GM23338 (cell line): ENCODE data around the gene DEPDC1. TPM values are rescaled to one million over a fixed set of nuclear protein-coding genes. Genes with fewer than 3 reads are reported as not detected.

Source experiments
- ATAC-seq: fragments of 200-7000 bp; cut with Tn5 transposase; 3 replicates; pipeline ENCODE4 v1.9.1; 2020
- DNase-seq: peaks from one replicate; pipeline ENCODE4 v3.0.0-alpha.2; 2015; ENCODE audit warnings: low spot score
- H2AFZ ChIP-seq: fragments of 200-600 bp; sonication (generic); 2 replicates; pipeline ENCODE4 v1.8.0; 2016; ENCODE audit warnings: antibody characterized with exemption, mild to moderate bottlenecking, moderate library complexity
- H3F3A ChIP-seq: fragments of 200-600 bp; sonication (generic); replicated peaks from 2 replicates; pipeline ENCODE4 v1.8.0; 2017; ENCODE audit warnings: antibody characterized with exemption, mixed run types, low read depth
- H3K27ac ChIP-seq: fragments of 200-600 bp; sonication (generic); 2 replicates; pipeline ENCODE4 v1.6.1; 2016; ENCODE audit warnings: low read depth
- H3K27me3 ChIP-seq: fragments of 200-600 bp; sonication (generic); 2 replicates; pipeline ENCODE4 v1.8.0; 2016; ENCODE audit warnings: mild to moderate bottlenecking, mixed run types, moderate library complexity; ENCODE audit not compliant: insufficient read depth
- H3K36me3 ChIP-seq: fragments of 200-600 bp; sonication (generic); 2 replicates; pipeline ENCODE4 v1.8.0; 2016; ENCODE audit warnings: mild to moderate bottlenecking; ENCODE audit not compliant: insufficient read depth
- H3K4me1 ChIP-seq: fragments of 200-600 bp; sonication (generic); 2 replicates; pipeline ENCODE4 v1.8.0; 2016; ENCODE audit warnings: mild to moderate bottlenecking, moderate library complexity; ENCODE audit not compliant: insufficient read depth
- H3K4me2 ChIP-seq: fragments of 200-600 bp; sonication (generic); 2 replicates; pipeline ENCODE4 v1.7.1; 2017; ENCODE audit warnings: mixed run types
- H3K4me3 ChIP-seq: fragments of 200-600 bp; sonication (generic); 2 replicates; pipeline ENCODE4 v1.6.1; 2016; ENCODE audit warnings: mixed run types
- H3K79me2 ChIP-seq: fragments of 200-600 bp; sonication (generic); replicated peaks from 2 replicates; pipeline ENCODE4 v1.8.0; 2017; ENCODE audit warnings: mild to moderate bottlenecking; ENCODE audit not compliant: insufficient read depth
- H3K9me2 ChIP-seq: fragments of 200-600 bp; sonication (generic); 2 replicates; pipeline ENCODE4 v1.8.0; 2017; ENCODE audit not compliant: insufficient read depth
- H4K20me1 ChIP-seq: fragments of 200-600 bp; sonication (generic); replicated peaks from 2 replicates; pipeline ENCODE4 v1.8.0; 2017; ENCODE audit warnings: mild to moderate bottlenecking; ENCODE audit not compliant: insufficient read depth
- H3K27ac Mint-ChIP-seq: 2 replicates; pipeline ENCODE4 v1.8.0; 2020; ENCODE audit warnings: inconsistent platforms, mild to moderate bottlenecking, moderate library complexity, mixed read lengths
- H3K27me3 Mint-ChIP-seq: 3 replicates; pipeline ENCODE4 v1.8.0; 2022; ENCODE audit warnings: low read depth, mild to moderate bottlenecking, moderate library complexity, mixed read lengths, inconsistent platforms; ENCODE audit not compliant: insufficient read depth, poor library complexity
- H3K36me3 Mint-ChIP-seq: 3 replicates; pipeline ENCODE4 v1.8.0; 2021; ENCODE audit warnings: low read depth, mild to moderate bottlenecking, inconsistent platforms, moderate library complexity, mixed read lengths
- H3K4me1 Mint-ChIP-seq: 3 replicates; pipeline ENCODE4 v1.8.0; 2020; ENCODE audit warnings: mild to moderate bottlenecking, inconsistent platforms, mixed read lengths
- H3K4me3 Mint-ChIP-seq: 3 replicates; pipeline ENCODE4 v1.8.0; 2021; ENCODE audit warnings: moderate library complexity, mild to moderate bottlenecking, inconsistent platforms, mixed read lengths
- H3K9me3 Mint-ChIP-seq: 3 replicates; pipeline ENCODE4 v1.8.0; 2020; ENCODE audit warnings: moderate library complexity, mild to moderate bottlenecking, inconsistent platforms, mixed read lengths
- CREB1 ChIP-seq: fragments of 250-450 bp; sonication (Bioruptor Pico); IDR thresholded peaks from 2 replicates; pipeline ENCODE4 v1.5.0; 2020; ENCODE audit warnings: low read depth, mild to moderate bottlenecking, moderate library complexity
- EZH2 ChIP-seq: fragments of 200-600 bp; sonication (generic); IDR thresholded peaks from one replicate; pipeline ENCODE4 v1.8.0; 2017; ENCODE audit warnings: antibody characterized with exemption, mild to moderate bottlenecking, low read depth; ENCODE audit not compliant: unreplicated experiment
- EZH2phosphoT487 ChIP-seq: fragments of 200-600 bp; sonication (generic); IDR thresholded peaks from one replicate; pipeline ENCODE4 v1.8.1; 2018; ENCODE audit warnings: antibody characterized with exemption; ENCODE audit not compliant: unreplicated experiment
- JUNB ChIP-seq: IDR thresholded peaks from one replicate; pipeline ENCODE4 v1.6.1; 2016; ENCODE audit warnings: antibody characterized with exemption; ENCODE audit not compliant: unreplicated experiment
- NANOG ChIP-seq: IDR thresholded peaks from 2 replicates; pipeline ENCODE4 v1.6.1; 2016; ENCODE audit warnings: antibody characterized with exemption, borderline replicate concordance
- POLR2AphosphoS5 ChIP-seq: IDR thresholded peaks from 2 replicates; pipeline ENCODE4 v1.6.1; 2016; ENCODE audit warnings: antibody characterized with exemption, low read depth
- STAT1 ChIP-seq: IDR thresholded peaks from one replicate; pipeline ENCODE4 v1.6.1; 2016; ENCODE audit warnings: antibody characterized with exemption; ENCODE audit not compliant: unreplicated experiment
- ZNF114 ChIP-seq: fragments of 250-450 bp; sonication (Bioruptor Pico); IDR thresholded peaks from 2 replicates; pipeline ENCODE4 v1.5.0; 2020; ENCODE audit warnings: mild to moderate bottlenecking, moderate library complexity
- ZNF331 ChIP-seq: fragments of 250-450 bp; sonication (Bioruptor Pico); IDR thresholded peaks from 2 replicates; pipeline ENCODE4 v1.5.0; 2020; ENCODE audit warnings: low read depth, mild to moderate bottlenecking, moderate library complexity
- polyA plus RNA-seq: library from polyadenylated mRNA; unstranded; fragments of >200 nt; fragmentation: Nextera tagmentation; extraction: Ambion mirVana; gene quantifications from 2 replicates; pipeline ENCODE4 v1.2.1, GENCODE V29; 2016
- total RNA-seq: library from RNA; depleted of rRNA; stranded (reverse); fragments of >200 nt; shearing (Covaris generic); gene quantifications from 2 replicates; pipeline ENCODE4 v1.2.3, GENCODE V29; 2014
- TF ChIP-seq, protein P1 (sequence below), 2 experiments: fragments of 200-600 bp in 1 of 2; sonication (generic) in 1 of 2; conservative IDR thresholded peaks; 2 replicates each; pipeline versions ENCODE4 v1.5.1 to v1.6.1; 2016 to 2017; ENCODE audit warnings: antibody characterized with exemption in 2 of 2, low read depth in 2 of 2, mild to moderate bottlenecking in 2 of 2, moderate library complexity in 1 of 2
- TF ChIP-seq, protein P2 (sequence below): fragments of 250-450 bp; sonication (Bioruptor Pico); IDR thresholded peaks from 2 replicates; pipeline ENCODE4 v1.5.0; 2020; ENCODE audit warnings: mild to moderate bottlenecking, moderate library complexity
- TF ChIP-seq, protein P3 (sequence below): IDR thresholded peaks from one replicate; pipeline ENCODE4 v1.6.1; 2018; ENCODE audit warnings: antibody characterized with exemption; ENCODE audit not compliant: unreplicated experiment
- TF ChIP-seq, protein P4 (sequence below): IDR thresholded peaks from 2 replicates; pipeline ENCODE4 v1.6.1; 2016; ENCODE audit warnings: antibody characterized with exemption

DEPDC1 gene
- total and polyA plus RNA-seq, 2 experiments from 2014 or later = 30.0 to 42.9 TPM

DNA sequence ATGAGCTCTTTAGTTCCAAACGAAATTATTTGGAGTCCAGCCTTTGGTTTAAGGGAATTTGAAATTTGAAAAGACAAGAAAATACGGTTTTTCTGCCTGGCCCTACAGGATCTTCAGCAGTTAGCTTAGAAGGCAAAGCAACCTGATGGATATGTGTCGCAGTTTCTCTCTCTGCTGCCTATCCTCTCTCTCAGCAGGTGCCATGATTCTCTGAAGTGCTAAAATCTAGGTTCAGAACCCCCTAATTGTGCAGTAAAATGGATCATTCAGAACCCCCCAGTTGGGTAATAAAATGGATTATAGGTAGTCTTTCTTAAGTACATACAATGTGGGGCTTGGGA, 446 bp upstream of the DEPDC1 start:
- H3K36me3 Mint-ChIP-seq = peaks cover 13% of the 10 kb centered on the region
- H3K4me2 ChIP-seq = peak overlapping the region; percentile 72
- H3K4me3 Mint-ChIP-seq = peak overlapping the region; percentile 96
- H3K79me2 ChIP-seq = peaks cover 39% of the 10 kb centered on the region
- H4K20me1 ChIP-seq = no peaks in the 10 kb centered on the region
- TF ChIP-seq EZH2phosphoT487 = no peak
- TF ChIP-seq, protein P1, sequence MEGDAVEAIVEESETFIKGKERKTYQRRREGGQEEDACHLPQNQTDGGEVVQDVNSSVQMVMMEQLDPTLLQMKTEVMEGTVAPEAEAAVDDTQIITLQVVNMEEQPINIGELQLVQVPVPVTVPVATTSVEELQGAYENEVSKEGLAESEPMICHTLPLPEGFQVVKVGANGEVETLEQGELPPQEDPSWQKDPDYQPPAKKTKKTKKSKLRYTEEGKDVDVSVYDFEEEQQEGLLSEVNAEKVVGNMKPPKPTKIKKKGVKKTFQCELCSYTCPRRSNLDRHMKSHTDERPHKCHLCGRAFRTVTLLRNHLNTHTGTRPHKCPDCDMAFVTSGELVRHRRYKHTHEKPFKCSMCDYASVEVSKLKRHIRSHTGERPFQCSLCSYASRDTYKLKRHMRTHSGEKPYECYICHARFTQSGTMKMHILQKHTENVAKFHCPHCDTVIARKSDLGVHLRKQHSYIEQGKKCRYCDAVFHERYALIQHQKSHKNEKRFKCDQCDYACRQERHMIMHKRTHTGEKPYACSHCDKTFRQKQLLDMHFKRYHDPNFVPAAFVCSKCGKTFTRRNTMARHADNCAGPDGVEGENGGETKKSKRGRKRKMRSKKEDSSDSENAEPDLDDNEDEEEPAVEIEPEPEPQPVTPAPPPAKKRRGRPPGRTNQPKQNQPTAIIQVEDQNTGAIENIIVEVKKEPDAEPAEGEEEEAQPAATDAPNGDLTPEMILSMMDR (conservative IDR thresholded peaks at IDR 0.05; ENCODE audit: low read depth in 2 of 2) = no peak
- TF ChIP-seq, protein P2, sequence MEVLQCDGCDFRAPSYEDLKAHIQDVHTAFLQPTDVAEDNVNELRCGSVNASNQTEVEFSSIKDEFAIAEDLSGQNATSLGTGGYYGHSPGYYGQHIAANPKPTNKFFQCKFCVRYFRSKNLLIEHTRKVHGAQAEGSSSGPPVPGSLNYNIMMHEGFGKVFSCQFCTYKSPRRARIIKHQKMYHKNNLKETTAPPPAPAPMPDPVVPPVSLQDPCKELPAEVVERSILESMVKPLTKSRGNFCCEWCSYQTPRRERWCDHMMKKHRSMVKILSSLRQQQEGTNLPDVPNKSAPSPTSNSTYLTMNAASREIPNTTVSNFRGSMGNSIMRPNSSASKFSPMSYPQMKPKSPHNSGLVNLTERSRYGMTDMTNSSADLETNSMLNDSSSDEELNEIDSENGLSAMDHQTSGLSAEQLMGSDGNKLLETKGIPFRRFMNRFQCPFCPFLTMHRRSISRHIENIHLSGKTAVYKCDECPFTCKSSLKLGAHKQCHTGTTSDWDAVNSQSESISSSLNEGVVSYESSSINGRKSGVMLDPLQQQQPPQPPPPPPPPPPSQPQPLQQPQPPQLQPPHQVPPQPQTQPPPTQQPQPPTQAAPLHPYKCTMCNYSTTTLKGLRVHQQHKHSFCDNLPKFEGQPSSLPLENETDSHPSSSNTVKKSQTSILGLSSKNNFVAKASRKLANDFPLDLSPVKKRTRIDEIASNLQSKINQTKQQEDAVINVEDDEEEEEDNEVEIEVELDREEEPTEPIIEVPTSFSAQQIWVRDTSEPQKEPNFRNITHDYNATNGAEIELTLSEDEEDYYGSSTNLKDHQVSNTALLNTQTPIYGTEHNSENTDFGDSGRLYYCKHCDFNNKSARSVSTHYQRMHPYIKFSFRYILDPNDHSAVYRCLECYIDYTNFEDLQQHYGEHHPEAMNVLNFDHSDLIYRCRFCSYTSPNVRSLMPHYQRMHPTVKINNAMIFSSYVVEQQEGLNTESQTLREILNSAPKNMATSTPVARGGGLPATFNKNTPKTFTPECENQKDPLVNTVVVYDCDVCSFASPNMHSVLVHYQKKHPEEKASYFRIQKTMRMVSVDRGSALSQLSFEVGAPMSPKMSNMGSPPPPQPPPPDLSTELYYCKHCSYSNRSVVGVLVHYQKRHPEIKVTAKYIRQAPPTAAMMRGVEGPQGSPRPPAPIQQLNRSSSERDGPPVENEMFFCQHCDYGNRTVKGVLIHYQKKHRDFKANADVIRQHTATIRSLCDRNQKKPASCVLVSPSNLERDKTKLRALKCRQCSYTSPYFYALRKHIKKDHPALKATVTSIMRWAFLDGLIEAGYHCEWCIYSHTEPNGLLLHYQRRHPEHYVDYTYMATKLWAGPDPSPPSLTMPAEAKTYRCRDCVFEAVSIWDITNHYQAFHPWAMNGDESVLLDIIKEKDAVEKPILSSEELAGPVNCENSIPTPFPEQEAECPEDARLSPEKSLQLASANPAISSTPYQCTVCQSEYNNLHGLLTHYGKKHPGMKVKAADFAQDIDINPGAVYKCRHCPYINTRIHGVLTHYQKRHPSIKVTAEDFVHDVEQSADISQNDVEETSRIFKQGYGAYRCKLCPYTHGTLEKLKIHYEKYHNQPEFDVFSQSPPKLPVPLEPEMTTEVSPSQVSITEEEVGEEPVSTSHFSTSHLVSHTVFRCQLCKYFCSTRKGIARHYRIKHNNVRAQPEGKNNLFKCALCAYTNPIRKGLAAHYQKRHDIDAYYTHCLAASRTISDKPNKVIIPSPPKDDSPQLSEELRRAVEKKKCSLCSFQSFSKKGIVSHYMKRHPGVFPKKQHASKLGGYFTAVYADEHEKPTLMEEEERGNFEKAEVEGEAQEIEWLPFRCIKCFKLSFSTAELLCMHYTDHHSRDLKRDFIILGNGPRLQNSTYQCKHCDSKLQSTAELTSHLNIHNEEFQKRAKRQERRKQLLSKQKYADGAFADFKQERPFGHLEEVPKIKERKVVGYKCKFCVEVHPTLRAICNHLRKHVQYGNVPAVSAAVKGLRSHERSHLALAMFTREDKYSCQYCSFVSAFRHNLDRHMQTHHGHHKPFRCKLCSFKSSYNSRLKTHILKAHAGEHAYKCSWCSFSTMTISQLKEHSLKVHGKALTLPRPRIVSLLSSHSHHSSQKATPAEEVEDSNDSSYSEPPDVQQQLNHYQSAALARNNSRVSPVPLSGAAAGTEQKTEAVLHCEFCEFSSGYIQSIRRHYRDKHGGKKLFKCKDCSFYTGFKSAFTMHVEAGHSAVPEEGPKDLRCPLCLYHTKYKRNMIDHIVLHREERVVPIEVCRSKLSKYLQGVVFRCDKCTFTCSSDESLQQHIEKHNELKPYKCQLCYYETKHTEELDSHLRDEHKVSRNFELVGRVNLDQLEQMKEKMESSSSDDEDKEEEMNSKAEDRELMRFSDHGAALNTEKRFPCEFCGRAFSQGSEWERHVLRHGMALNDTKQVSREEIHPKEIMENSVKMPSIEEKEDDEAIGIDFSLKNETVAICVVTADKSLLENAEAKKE = no peak
- TF ChIP-seq, protein P3, sequence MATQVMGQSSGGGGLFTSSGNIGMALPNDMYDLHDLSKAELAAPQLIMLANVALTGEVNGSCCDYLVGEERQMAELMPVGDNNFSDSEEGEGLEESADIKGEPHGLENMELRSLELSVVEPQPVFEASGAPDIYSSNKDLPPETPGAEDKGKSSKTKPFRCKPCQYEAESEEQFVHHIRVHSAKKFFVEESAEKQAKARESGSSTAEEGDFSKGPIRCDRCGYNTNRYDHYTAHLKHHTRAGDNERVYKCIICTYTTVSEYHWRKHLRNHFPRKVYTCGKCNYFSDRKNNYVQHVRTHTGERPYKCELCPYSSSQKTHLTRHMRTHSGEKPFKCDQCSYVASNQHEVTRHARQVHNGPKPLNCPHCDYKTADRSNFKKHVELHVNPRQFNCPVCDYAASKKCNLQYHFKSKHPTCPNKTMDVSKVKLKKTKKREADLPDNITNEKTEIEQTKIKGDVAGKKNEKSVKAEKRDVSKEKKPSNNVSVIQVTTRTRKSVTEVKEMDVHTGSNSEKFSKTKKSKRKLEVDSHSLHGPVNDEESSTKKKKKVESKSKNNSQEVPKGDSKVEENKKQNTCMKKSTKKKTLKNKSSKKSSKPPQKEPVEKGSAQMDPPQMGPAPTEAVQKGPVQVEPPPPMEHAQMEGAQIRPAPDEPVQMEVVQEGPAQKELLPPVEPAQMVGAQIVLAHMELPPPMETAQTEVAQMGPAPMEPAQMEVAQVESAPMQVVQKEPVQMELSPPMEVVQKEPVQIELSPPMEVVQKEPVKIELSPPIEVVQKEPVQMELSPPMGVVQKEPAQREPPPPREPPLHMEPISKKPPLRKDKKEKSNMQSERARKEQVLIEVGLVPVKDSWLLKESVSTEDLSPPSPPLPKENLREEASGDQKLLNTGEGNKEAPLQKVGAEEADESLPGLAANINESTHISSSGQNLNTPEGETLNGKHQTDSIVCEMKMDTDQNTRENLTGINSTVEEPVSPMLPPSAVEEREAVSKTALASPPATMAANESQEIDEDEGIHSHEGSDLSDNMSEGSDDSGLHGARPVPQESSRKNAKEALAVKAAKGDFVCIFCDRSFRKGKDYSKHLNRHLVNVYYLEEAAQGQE = no peak
- TF ChIP-seq CREB1 (CRISPR knock-in tag) = no peak
- no peak for TF ChIP-seq STAT1
- no peak for TF ChIP-seq JUNB
- TF ChIP-seq POLR2AphosphoS5 = no peak
- TF ChIP-seq, protein P4, sequence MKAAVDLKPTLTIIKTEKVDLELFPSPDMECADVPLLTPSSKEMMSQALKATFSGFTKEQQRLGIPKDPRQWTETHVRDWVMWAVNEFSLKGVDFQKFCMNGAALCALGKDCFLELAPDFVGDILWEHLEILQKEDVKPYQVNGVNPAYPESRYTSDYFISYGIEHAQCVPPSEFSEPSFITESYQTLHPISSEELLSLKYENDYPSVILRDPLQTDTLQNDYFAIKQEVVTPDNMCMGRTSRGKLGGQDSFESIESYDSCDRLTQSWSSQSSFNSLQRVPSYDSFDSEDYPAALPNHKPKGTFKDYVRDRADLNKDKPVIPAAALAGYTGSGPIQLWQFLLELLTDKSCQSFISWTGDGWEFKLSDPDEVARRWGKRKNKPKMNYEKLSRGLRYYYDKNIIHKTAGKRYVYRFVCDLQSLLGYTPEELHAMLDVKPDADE = no peak
- TF ChIP-seq ZNF331 = no peak
- TF ChIP-seq EZH2 = no peak
- TF ChIP-seq ZNF114 = no peak
- no peak for TF ChIP-seq NANOG
- peak; percentile 6 for ATAC-seq
- H3K9me2 ChIP-seq = no peaks in the 10 kb centered on the region
- no peaks in the 10 kb centered on the region for H3F3A ChIP-seq
- peaks cover 11% of the 10 kb centered on the region for H3K4me1 ChIP-seq
- DNase-seq = no peak
- H3K27ac Mint-ChIP-seq = peak overlapping the region; percentile 52; the same call in 1 of the 2 replicates
- H2AFZ ChIP-seq = peak overlapping the region; percentile 50; the same call in 1 of the 2 replicates
- H3K4me1 Mint-ChIP-seq = peaks cover 24% of the 10 kb centered on the region
- H3K9me3 Mint-ChIP-seq = peaks cover 4% of the 10 kb centered on the region; the same call in 1 of the 3 replicates
- no peak overlapping the region for H3K27ac ChIP-seq
- H3K27me3 Mint-ChIP-seq = peaks cover 4% of the 10 kb centered on the region
- H3K27me3 ChIP-seq = no peaks in the 10 kb centered on the region
- peaks cover 10% of the 10 kb centered on the region; the same call in 1 of the 2 replicates for H3K36me3 ChIP-seq
- peak overlapping the region; percentile 89 for H3K4me3 ChIP-seq
